Endometrium (tissue), 2 donors: ENCODE results near the gene NFATC1.

Experiments
- FAIRE-seq: peaks from 2 replicates; lab custom pipeline; 2012; peaks lifted over from hg19 to GRCh38; lab: Jason Lieb, UNC
- donor health status: control.
- donor health status: control.

The NFATC1 gene

GRCh38 chr18:79556829-79557585, 161.3 kb downstream of the NFATC1 start:
- FAIRE-seq: no peak

GRCh38 chr18:79558196-79558932, 162.6 kb downstream of the NFATC1 start:
- FAIRE-seq: no peak

- no peak for FAIRE-seq
Observed at GRCh38 chr18:79558933-79559416, 163.2 kb downstream of the NFATC1 start.

- FAIRE-seq: no peak
Observed at GRCh38 chr18:79559436-79559835, 163.7 kb downstream of the NFATC1 start.

GRCh38 chr18:79560042-79560860, 164.5 kb downstream of the NFATC1 start:
- FAIRE-seq: no peak

GRCh38 chr18:79560861-79561210, 165.1 kb downstream of the NFATC1 start:
- no peak for FAIRE-seq

GRCh38 chr18:79563949-79564348, 168.2 kb downstream of the NFATC1 start:
- FAIRE-seq: peak; percentile 59

GRCh38 chr18:79564441-79564840, 168.7 kb downstream of the NFATC1 start:
- FAIRE-seq: no peak

- no peak for FAIRE-seq
Observed at GRCh38 chr18:79566771-79567431, 171.2 kb downstream of the NFATC1 start.

- FAIRE-seq: no peak
Observed at GRCh38 chr18:79567481-79568147, 171.9 kb downstream of the NFATC1 start.

- FAIRE-seq: no peak
Observed at GRCh38 chr18:79568543-79569205, 172.9 kb downstream of the NFATC1 start.

GRCh38 chr18:79569720-79570119, 174.0 kb downstream of the NFATC1 start:
- no peak for FAIRE-seq

GRCh38 chr18:79570266-79571201, 174.8 kb downstream of the NFATC1 start:
- no peak for FAIRE-seq

- FAIRE-seq: no peak
Observed at GRCh38 chr18:79571211-79572092, 175.7 kb downstream of the NFATC1 start.

GRCh38 chr18:79572093-79572780, 176.5 kb downstream of the NFATC1 start:
- FAIRE-seq: no peak

- no peak for FAIRE-seq
Observed at GRCh38 chr18:79572848-79573451, 177.2 kb downstream of the NFATC1 start.

GRCh38 chr18:79573921-79574491, 178.3 kb downstream of the NFATC1 start:
- FAIRE-seq: no peak
